Small intestine (tissue), 16 donors: ENCODE results near the gene RAB13. TPM values are rescaled to one million over a fixed set of nuclear protein-coding genes. Genes with fewer than 3 reads are reported as not detected.
"Not testable (repeated sequence)": the region's sequence is repeated elsewhere in the genome, so short reads cannot be mapped to it uniquely, and the experiment has no call there.

Experiments
- DNase-seq, 2 donors: peaks; one replicate each; pipeline versions ENCODE4 v3.0.0 to v3.0.0-alpha.2; 2013
- FAIRE-seq: peaks from 2 replicates; lab custom pipeline; 2012; peaks lifted over from hg19 to GRCh38; lab: Jason Lieb, UNC
- H3K27ac ChIP-seq, 3 donors: one replicate each; pipeline ENCODE4 v1.5.1; 2013; ENCODE audit warnings: low read length in 2 of 3, mild to moderate bottlenecking in 2 of 3, control low read depth in 1 of 3, inconsistent platforms in 1 of 3, low read depth in 1 of 3, moderate library complexity in 1 of 3
- H3K27me3 ChIP-seq, 3 donors: one replicate each; pipeline ENCODE4 v1.6.1; 2013; ENCODE audit warnings: low read length in 3 of 3, inconsistent platforms in 1 of 3; ENCODE audit not compliant: control insufficient read depth in 3 of 3, insufficient read depth in 3 of 3
- H3K36me3 ChIP-seq, 3 donors: one replicate each; pipeline ENCODE4 v1.6.1; 2013; ENCODE audit warnings: low read length in 3 of 3, inconsistent platforms in 1 of 3, low read depth in 1 of 3, mild to moderate bottlenecking in 1 of 3, moderate library complexity in 1 of 3; ENCODE audit not compliant: control insufficient read depth in 3 of 3, insufficient read depth in 2 of 3
- H3K4me1 ChIP-seq, 3 donors: one replicate each; pipeline ENCODE4 v1.6.1; 2013; ENCODE audit warnings: low read length in 2 of 3, inconsistent platforms in 1 of 3, low read depth in 1 of 3, mild to moderate bottlenecking in 1 of 3, moderate library complexity in 1 of 3; ENCODE audit not compliant: control insufficient read depth in 3 of 3, insufficient read depth in 2 of 3
- H3K4me3 ChIP-seq, 3 donors: one replicate each; pipeline ENCODE4 v1.5.1; 2013; ENCODE audit warnings: low read length in 3 of 3, control low read depth in 1 of 3, inconsistent platforms in 1 of 3, low read depth in 1 of 3, mild to moderate bottlenecking in 1 of 3, moderate library complexity in 1 of 3
- H3K9me3 ChIP-seq, 2 donors: one replicate each; pipeline ENCODE4 v1.6.1; 2013; ENCODE audit warnings: low read depth in 1 of 2, low read length in 1 of 2; ENCODE audit not compliant: control insufficient read depth in 2 of 2, insufficient read depth in 1 of 2
- WGBS, 3 donors: extraction: QIAGEN DNeasy Blood & Tissue Kit; methylation state at CpG; one replicate each; pipeline ENCODE4 v1.1.7; 2013; 5-methylcytosine and 5-hydroxymethylcytosine counted together
- long read RNA-seq, 10 donors: transcript quantifications; one replicate each; lab custom pipeline, GENCODE V29; 2026
- polyA plus RNA-seq, 4 donors: library from polyadenylated mRNA; stranded (reverse) in 3 of 4; unstranded in 1 of 4; fragments of 200-250 nt in 3 of 4; fragments of 120-200 nt in 1 of 4; gene quantifications; one replicate each; pipeline versions ENCODE4 v1.2.1 to v1.2.3, GENCODE V29; 2013
- donor health status: healthy with polysubstance abuse.
- donor health status: control.
- donor health status: control.
- donor health status: Bipolar disorder and iron deficiency.
- donor health status: healthy.

RAB13 gene
- polyA plus RNA-seq: 100 to 1,000 TPM; 117 to 179 (median 136) TPM
- long read RNA-seq, donor 1: 0 reads
- long read RNA-seq, donor 2, transcript RAB13-201 (8 exons, 1,176 nt): major isoform, 17 of 17 reads
- long read RNA-seq, donor 2, partial matches to known transcripts: 0 of 17 reads
- long read RNA-seq, donor 2, other reads (novel, unspliced or antisense): 0 of 17 reads
- long read RNA-seq, donor 3, transcript RAB13-201 (8 exons, 1,176 nt): major isoform, 34 of 120 reads
- long read RNA-seq, donor 3, partial matches to known transcripts: 83 of 120 reads
- long read RNA-seq, donor 3, other reads (novel, unspliced or antisense): 0 of 120 reads
- long read RNA-seq, donor 4, partial matches to known transcripts: 0 of 1 reads
- long read RNA-seq, donor 4, other reads (novel, unspliced or antisense): 0 of 1 reads
- long read RNA-seq, donor 5, transcript RAB13-201 (8 exons, 1,176 nt): major isoform, 11 of 86 reads
- long read RNA-seq, donor 5, partial matches to known transcripts: 75 of 86 reads
- long read RNA-seq, donor 5, other reads (novel, unspliced or antisense): 0 of 86 reads
- long read RNA-seq, donor 6, transcript RAB13-201 (8 exons, 1,176 nt): major isoform, 33 of 108 reads
- long read RNA-seq, donor 6, partial matches to known transcripts: 74 of 108 reads
- long read RNA-seq, donor 6, other reads (novel, unspliced or antisense): 0 of 108 reads
- long read RNA-seq, donor 7: 0 reads
- long read RNA-seq, donor 8, transcript RAB13-201 (8 exons, 1,176 nt): major isoform, 11 of 11 reads
- long read RNA-seq, donor 8, partial matches to known transcripts: 0 of 11 reads
- long read RNA-seq, donor 8, other reads (novel, unspliced or antisense): 0 of 11 reads
- long read RNA-seq, donor 9, transcript RAB13-201 (8 exons, 1,176 nt): major isoform, 25 of 60 reads
- long read RNA-seq, donor 9, partial matches to known transcripts: 35 of 60 reads
- long read RNA-seq, donor 9, other reads (novel, unspliced or antisense): 0 of 60 reads
- long read RNA-seq, donor 10, transcript RAB13-201 (8 exons, 1,176 nt): major isoform, 70 of 154 reads
- long read RNA-seq, donor 10, partial matches to known transcripts: 83 of 154 reads
- long read RNA-seq, donor 10, other reads (novel, unspliced or antisense): 0 of 154 reads

GRCh38 chr1:153985941-153986761, at the start of gene RAB13:
TSS of gene RAB13 (minus strand) at chr1:153986339. CDS start at chr1:153986236, 103 bp downstream.
- H3K36me3 ChIP-seq: peaks cover 0 to 12% (median 0%) of the 10 kb centered on the region in 3 donors
- DNase-seq: peak; percentile 87 to 88
- no peaks in the 10 kb centered on the region for H3K9me3 ChIP-seq
- peak within 1 kb of the TSS in 2 of 3 donors; percentile 90 for H3K27ac ChIP-seq
- H3K4me1 ChIP-seq: peaks cover 0 to 11% (median 0%) of the 10 kb centered on the region in 3 donors
- 2 to 13% (median 6%) methylated on average over 26 to 32 of the region's 32 CpGs for WGBS, 3 donors
- peak within 1 kb of the TSS; percentile 19 to 63 (median 58) for H3K4me3 ChIP-seq
- H3K27me3 ChIP-seq: no peaks in the 10 kb centered on the region
- no peak for FAIRE-seq

GRCh38 chr1:154033697-154034096, 47.6 kb upstream of the RAB13 start:
- WGBS, 3 donors: 91 to 96% (median 96%) methylated on average over 1 of the region's 1 CpG
- not testable (repeated sequence) for FAIRE-seq, H3K9me3 ChIP-seq, H3K27me3 ChIP-seq, H3K27ac ChIP-seq, H3K36me3 ChIP-seq, DNase-seq, H3K4me1 ChIP-seq, H3K4me3 ChIP-seq

GRCh38 chr1:154019940-154020339, 33.8 kb upstream of the RAB13 start:
- Histone ChIP-seq H3K4me1 (no peaks in the 10 kb centered on the region), H3K9me3 (no peaks in the 10 kb centered on the region), H3K27ac (no peak overlapping the region), H3K27me3 (no peaks in the 10 kb centered on the region), H3K4me3 (no peak overlapping the region), H3K36me3 (no peaks in the 10 kb centered on the region)
- no peak for FAIRE-seq
- DNase-seq: no peak
- 79 to 92% (median 88%) methylated on average over 1 of the region's 1 CpG for WGBS, 3 donors

- 79 to 81% (median 80%) methylated on average over 4 of the region's 4 CpGs for WGBS, 3 donors
- no peaks in the 10 kb centered on the region for H3K27me3 ChIP-seq
- FAIRE-seq: no peak
Observed at GRCh38 chr1:154019269-154019668, 33.1 kb upstream of the RAB13 start.

GRCh38 chr1:154014154-154014907, 28.2 kb upstream of the RAB13 start:
- no peak overlapping the region for H3K27ac ChIP-seq
- no peaks in the 10 kb centered on the region for H3K4me1 ChIP-seq
- H3K27me3 ChIP-seq: no peaks in the 10 kb centered on the region
- peak in 1 of 2 donors; percentile 50 for DNase-seq
- no peak overlapping the region for H3K4me3 ChIP-seq
- no peak for FAIRE-seq
- H3K36me3 ChIP-seq: no peaks in the 10 kb centered on the region
- WGBS, 3 donors: 28 to 66% (median 55%) methylated on average over 3 of the region's 3 CpGs
- no peaks in the 10 kb centered on the region for H3K9me3 ChIP-seq

More at GRCh38 chr1:154019269-154019668, 33.1 kb upstream of the RAB13 start:
- no peaks in the 10 kb centered on the region for H3K36me3 ChIP-seq
- no peak for DNase-seq
- no peak overlapping the region for H3K27ac ChIP-seq
- H3K4me3 ChIP-seq: no peak overlapping the region
- H3K4me1 ChIP-seq: no peaks in the 10 kb centered on the region
- H3K9me3 ChIP-seq: no peaks in the 10 kb centered on the region

GRCh38 chr1:154012543-154012942, 26.4 kb upstream of the RAB13 start:
- H3K27ac ChIP-seq, H3K4me3 ChIP-seq, FAIRE-seq, H3K36me3 ChIP-seq, H3K4me1 ChIP-seq, DNase-seq, H3K9me3 ChIP-seq, H3K27me3 ChIP-seq: not testable (repeated sequence)
- 95 to 97% (median 95%) methylated on average over 14 of the region's 14 CpGs for WGBS, 3 donors

GRCh38 chr1:154012129-154012528, 26.0 kb upstream of the RAB13 start:
- Histone ChIP-seq H3K27me3 (no peaks in the 10 kb centered on the region), H3K4me1 (no peaks in the 10 kb centered on the region), H3K27ac (no peak overlapping the region), H3K9me3 (no peaks in the 10 kb centered on the region), H3K36me3 (no peaks in the 10 kb centered on the region), H3K4me3 (no peak overlapping the region)
- 61 to 83% (median 70%) methylated on average over 1 of the region's 1 CpG for WGBS, 3 donors
- FAIRE-seq (no peak), DNase-seq (no peak)
